SKM-1 treated with dmso at 0.1 percent for 144 hours (cell line): ENCODE results near the gene CROCC.
"Not testable (repeated sequence)": the region's sequence is repeated elsewhere in the genome, so short reads cannot be mapped to it uniquely, and the experiment has no call there.

Experiments
- DNase-seq: peaks from one replicate; lab custom pipeline; 2025; ENCODE audit not compliant: unreplicated experiment; lab: John Stamatoyannopoulos, UW

Gene CROCC

DNA sequence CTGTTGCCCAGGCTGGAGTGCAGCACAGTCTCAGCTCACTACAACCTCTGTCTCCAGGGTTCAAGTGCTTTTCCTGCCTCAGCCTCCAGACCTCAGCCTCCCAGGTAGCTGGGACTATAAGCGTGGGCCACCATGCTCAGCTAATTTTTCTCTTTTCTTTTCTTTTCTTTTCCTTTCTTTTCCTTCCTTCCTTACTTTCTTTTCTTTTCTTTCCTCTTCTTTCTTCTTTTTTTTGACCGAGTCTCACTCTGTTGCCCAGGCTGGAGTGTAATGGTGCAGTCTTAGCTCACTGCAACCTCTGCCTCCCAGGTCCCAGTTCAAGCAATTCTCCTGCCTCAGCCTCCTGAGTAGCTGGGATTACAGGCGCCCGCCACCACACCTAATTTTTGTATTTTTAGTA, 42.4 kb downstream of the CROCC start:
- DNase-seq = not testable (repeated sequence)

DNA sequence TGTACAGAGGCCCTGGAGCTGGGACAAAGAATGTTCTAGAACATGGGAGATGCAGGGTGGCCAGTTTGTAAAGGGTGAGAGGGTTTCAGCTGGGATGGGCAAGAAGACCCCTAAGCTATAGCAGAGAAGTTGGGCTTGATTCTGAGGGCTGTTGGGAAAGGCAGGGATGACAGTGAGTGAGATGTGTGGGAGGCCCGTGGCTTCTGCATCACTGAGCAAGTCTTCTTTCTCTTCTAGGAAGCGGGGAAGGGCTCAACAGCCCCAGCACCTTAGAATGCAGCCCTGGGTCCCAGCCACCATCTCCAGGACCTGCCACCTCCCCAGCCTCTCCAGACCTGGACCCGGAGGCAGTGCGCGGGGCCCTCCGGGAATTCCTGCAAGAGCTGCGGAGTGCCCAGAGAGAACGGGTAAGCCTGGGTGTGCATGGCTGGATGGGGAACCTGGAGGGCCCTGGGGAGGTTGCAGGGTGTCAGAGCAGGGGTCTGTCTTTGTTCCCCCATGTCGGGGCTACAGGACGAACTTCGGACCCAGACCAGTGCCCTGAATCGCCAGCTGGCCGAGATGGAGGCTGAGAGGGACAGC, 43.8 kb downstream of the CROCC start:
- DNase-seq = no peak

DNA sequence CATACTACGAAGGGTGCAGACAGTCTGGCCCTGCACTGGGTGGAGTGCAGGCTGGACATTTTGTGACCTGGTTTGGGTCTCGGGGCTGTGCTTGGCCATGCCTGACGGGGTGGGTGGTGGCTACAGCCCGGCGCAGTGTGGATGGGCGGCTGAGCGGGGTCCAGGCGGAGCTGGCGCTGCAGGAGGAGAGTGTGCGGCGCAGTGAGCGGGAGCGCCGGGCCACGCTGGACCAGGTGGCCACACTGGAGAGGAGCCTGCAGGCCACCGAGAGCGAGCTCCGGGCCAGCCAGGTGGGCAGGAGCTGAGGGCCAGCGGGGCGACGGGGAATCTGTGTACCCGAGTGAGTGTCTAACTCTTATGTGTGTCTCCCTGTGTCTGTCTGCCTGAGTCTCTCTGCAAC, 44.6 kb downstream of the CROCC start:
- no peak for DNase-seq

DNA sequence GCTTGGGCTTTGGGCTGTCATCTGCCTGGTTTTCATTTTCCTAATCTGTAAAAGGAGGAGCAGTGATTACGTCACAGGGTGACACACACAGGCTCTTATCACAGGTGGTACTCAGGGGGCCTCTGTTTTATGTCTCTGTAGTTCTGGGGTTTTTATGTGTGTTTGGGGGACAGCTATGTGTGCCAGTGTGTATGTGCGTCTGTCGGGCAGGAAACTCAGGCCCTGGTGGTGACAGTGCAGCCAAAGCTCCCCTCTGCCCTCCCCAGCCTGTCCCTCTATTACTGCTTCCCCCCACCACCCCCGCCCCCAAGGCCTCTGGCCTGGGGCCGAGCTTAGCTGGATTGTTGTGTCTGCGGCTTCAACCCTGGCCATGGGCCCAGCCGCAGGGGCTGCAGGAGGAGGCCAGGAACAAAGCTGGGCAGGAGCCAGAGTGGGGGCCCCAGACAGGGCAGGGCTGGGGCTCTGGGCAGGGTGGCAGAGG, 45.4 kb downstream of the CROCC start:
- no peak for DNase-seq

DNA sequence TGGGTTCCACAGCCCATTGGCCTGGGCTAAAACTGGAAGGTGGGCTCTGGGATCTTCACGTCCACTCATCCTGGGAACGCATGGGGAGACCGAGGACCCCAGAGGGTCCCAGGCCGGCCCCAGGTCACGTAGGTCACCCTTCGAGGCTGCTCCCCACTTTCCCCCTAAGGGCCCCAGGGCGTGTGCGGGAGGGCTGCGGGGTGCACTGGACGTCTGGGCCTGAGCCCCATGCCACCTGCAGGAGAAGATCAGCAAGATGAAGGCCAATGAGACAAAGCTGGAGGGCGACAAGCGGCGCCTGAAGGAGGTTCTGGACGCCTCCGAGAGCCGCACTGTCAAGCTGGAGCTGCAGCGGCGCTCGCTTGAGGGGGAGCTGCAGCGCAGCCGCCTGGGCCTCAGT, 46.2 kb downstream of the CROCC start:
- DNase-seq = no peak

DNA sequence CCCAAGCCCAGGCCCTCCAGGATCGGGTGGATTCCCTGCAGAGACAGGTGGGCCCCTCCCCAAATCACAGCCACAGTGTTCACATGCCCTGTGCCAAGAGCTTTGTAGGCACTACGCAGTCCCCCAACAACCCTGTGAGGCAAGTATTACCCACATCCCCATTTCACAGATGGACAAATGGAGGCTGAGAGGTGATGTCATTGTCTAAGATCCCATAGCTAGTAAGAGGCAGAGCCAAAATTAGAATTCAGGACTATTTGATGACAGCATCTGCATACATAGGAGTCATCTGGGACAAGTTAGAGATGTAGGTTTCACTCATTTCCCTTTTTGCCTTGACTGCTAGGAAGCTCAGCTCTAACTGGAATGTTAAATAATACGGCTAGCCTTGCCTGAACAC, 46.6 kb downstream of the CROCC start:
- DNase-seq = no peak

DNA sequence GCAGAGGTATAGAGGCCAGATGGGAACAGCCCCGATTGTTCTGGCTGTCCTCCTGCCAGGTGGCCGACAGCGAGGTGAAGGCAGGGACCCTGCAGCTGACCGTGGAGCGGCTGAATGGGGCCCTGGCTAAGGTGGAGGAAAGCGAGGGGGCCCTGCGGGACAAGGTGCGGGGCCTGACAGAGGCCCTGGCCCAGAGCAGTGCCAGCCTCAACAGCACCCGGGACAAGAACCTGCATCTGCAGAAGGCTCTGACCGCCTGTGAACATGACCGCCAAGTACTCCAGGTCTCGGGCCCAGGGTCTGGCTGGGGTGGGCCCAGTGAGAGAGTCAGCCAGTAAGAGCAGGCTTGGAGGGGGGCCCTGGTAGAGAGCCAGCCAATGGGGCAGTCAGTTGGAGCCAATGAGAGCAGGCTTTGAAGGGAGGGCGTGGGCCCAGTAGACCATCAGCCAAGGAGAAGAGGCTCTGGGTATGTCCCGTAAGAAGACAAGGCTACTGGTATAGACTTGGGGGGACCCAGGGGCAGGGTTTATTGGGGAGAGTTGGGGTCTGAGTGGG, 47.4 kb downstream of the CROCC start:
- DNase-seq = no peak

DNA sequence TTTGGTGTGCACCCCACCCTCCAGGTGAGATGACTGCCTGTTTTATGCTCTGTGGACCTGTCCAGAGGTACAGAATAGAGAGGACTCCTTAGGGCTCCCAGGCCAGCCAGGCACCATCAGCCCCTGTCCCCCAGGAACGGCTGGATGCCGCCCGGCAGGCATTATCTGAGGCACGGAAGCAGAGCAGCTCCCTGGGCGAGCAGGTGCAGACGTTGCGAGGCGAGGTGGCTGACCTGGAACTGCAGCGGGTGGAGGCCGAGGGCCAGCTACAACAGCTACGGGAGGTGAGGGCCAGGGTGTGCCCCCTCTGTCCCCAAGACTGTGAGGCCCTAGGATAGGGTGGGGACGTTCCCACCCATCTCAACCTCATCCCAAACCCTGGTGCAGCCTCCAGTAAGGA, 47.9 kb downstream of the CROCC start:
- no peak for DNase-seq

DNA sequence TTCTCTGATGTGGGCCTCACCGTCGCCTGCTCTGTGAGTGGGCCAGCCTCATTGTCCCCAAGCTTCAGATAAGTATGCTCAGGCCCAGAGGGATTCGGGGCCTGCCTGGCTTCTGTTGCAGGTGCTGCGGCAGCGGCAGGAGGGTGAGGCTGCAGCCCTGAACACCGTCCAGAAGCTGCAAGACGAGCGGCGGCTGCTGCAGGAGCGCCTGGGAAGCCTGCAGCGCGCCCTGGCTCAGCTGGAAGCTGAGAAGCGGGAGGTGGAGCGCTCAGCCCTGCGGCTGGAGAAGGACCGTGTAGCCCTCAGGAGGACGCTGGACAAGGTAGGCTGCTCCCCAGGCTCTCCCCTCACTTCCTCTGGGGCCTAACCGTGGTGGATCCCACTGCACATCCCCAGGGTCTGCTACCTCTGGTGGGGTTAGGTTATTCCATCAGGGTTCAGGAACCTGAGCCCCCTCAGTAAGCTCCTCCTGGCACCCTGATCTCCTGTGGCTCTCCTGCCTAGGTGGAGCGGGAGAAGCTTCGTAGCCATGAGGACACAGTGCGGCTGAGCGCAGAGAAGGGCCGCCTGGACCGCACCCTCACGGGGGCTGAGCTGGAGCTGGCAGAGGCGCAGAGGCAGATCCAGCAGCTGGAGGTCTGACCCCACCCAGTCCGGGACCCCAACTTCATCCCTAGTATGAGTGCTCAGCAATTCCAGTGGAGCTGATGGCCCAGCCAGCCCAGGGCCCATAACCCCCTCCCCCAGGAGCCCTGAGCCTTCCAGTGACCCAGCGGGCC, 48.6 kb downstream of the CROCC start:
- DNase-seq = no peak

DNA sequence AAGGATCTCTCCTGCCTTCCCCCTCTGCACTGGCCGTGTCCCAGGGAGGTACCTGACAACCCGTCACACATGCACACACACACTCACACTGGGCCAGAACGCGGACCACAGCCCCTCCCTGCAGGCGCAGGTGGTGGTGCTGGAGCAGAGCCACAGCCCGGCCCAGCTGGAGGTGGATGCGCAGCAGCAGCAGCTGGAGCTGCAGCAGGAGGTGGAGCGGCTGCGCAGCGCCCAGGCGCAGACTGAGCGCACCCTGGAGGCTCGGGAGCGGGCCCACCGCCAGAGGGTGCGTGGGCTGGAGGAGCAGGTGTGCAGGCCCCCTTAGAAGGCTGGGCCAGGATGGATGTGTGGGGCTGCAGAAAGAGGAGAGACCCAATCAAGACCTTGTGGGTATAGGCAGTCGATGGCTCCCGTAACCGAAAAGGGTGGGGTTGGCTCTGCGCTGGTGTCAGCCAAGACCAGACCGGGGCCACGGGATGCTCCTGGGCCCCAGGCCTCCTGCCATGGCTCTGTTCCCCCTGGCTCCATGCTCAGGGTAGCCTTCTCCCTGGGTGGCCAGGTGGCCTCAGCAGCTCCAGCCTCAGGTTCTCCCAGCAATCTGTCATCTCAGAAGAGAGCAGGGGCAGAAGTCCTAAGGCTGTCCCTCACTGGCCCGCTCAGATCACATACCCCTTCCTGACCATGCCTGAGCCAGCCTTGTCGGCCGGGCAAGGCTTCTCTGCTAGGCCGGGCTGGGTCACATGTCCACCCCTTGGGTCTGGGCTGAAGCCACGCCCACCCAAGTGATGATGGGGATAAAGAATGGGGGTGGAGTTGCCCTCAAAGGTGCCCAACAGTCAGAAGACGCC, 49.8 kb downstream of the CROCC start:
- DNase-seq = no peak

DNA sequence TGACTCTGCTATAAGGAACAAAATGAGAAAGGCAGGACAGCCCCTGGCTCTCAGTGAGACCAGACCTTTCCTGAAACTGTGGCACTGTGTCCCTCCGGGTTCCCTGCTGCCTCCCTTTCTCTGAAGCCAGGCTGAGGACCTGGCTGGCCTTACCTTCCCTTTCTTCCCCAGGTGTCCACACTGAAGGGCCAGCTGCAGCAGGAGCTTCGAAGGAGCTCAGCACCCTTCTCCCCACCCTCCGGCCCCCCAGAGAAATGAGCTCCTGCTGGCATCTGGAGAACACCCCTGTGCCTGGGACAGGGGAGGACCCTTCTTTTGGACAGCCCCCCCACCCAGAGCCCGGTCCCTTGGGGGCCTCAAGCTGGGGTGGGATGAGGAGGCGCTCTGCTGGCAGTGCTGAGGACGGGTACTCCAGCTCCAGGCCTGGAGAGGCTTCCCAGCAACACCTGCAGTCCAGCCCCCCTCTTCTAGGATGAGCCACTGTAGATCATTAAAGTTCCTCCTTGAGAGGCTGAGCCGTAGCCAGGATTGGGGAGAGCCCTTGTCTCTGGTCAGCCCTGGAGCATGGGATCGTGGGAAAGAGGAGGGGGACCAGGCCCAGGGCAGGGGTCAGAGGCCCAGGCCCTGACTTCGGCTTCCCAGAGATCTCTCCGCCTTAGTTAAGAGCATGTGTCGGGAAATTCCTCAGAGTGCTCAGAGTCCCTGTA, 50.6 kb downstream of the CROCC start:
- DNase-seq = no peak

DNA sequence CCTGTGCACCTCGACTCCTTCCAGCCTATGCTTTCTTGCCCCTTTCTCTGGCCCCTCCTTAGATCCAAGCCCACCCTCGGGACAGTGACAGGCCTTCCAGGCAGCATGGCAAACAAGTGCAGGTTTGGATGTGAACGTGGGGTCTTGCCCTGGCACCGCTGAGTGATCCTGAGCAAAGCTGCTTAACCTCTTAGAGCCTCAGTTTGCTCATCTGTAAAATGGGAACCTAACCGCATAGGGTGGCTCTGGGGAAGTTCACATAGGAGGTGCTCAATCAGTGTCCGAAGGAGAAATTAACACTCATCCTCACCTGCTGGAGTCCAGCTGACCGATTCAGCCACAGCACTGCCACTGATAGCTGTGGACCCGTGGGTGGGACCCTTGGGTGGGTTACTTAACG, 51.5 kb downstream of the CROCC start:
- DNase-seq = no peak

DNA sequence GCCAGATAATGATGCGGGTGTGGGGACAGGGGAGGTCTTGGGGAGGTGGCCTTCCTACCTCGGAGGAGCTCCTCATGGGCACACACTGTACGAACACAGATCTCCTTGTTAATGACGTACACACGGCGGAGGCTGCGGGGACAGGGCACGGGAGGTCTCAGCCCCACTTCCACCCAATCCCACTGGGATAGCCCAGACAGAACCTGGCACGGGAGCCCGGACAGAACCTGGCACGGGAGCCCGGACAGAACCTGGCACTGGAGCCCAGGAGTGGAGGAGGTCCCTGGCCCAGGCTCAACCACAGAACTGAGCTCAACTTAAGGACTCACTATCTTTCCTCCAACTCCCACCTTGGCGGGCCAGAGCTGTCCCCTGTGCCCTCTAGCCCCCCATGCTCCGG, 53.5 kb downstream of the CROCC start:
- DNase-seq = no peak

DNA sequence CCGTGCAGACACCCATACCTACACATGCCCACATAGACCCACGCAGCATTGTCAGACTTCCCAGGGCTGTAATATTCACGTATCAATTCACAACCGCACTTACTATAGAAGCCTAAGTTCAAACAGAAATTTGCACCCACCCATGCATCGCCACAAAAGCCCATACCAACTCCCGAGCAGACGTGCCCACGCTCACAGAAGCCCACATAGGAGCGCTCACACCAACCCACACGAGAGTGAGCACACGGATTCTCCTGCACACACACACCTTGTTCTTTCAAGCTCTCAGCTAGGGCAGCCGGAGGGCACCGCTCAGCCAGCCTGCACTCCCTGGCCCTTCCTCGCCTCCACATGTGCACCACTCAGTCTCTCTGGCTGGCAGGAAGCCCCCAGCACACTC, 54.1 kb downstream of the CROCC start:
- no peak for DNase-seq

DNA sequence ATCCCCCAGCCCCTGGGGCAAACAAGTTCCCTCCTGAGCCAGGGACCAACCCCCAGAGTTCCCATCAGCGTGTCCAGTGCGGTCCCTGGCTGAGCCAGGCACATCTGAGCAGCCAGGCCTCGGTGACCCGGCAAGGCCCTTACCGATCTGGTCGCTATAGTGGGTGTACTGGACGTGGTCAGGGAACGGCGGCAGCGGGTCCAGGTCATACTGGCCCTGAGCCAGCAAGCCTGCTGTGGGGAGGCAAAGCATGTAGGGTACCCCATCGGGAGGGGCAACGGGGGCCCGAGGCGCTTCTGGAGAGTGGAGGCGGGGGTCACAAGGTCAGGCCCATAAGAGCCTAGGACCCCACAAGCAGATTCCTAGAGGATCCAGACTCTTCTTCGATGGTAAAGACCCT, 55.2 kb downstream of the CROCC start:
- no peak for DNase-seq

DNA sequence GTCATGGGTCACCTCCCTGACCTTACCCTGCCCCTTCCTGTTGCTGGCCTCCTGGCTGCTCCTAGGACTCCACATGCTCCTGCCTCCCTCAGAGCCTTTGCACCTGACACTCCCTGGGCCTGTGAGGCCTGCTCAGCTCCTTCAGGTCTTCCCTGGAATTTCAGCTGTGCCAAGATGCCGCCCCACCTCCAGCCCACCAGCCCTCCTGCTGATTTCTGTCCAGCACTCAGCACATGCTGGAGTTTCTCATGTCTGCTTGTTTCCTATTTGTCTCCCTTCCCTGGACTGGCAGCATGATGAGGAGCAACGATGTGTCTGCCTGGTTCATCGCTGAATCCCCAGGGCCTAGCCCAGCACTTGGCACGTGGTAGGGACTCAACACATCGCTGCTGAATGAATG, 55.6 kb downstream of the CROCC start:
- DNase-seq = no peak

DNA sequence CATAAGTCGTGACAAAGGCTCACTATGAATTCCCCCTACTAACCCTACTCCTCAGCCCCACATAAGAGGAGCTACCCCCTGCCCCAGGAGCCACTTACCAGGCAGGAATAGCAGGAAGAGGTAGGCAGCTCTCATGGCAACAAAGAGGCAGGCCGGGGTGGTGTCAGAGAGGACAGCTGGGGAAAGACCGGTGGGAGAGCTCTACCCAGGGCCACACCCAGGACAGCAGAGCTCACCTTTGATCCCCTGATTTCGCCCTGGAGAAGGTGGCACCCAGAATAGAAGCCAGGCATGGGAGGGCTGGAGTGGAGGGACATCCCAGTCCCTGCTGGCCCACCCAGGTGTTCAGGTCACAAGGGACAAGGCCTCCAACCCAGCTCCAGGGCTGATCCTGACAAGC, 56.4 kb downstream of the CROCC start:
- DNase-seq = no peak

DNA sequence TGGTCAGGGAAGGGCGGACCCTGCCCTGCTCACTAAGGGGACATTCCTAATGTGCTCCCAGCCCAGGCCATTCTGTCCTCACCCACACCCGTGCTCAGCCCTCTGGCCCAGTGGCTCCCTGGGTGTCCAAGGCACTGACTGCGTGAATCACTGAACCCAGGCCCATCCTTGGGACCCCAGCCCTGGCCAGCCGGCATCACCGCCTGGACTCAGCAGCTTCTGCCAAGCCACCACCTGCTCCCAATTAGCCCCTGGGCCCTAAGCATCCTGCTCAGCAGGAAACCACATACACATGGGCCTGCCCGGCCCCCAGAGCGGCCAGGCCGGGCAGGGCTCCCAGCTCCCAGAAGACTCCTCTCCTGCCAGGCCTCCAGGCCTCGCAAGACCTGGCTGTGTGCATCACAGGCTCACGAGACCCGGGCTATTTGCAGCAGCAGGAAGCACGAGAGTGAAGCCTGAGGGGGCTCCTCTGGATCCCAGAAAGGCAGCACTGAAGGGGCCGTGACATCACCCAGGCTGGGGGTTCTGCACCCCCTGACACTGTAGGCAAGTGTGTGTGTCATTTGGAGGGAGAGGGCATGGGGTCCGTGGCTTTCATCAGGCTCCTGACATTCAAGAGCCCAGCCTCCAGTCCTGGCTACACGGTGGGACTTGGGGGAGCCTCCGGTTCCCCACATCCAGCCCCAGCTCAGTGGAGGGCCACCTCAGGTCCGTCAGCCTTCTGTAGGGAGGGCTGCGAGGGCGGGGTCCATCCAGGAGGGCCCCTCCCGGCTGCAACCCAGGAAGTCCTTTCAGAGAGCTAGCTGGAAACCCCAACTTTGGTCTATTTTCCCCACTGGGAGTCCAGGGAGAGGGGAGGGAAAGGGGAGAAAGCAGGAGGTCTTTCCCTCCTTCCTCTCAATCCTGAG, 57.1 kb downstream of the CROCC start:
- DNase-seq = no peak

DNA sequence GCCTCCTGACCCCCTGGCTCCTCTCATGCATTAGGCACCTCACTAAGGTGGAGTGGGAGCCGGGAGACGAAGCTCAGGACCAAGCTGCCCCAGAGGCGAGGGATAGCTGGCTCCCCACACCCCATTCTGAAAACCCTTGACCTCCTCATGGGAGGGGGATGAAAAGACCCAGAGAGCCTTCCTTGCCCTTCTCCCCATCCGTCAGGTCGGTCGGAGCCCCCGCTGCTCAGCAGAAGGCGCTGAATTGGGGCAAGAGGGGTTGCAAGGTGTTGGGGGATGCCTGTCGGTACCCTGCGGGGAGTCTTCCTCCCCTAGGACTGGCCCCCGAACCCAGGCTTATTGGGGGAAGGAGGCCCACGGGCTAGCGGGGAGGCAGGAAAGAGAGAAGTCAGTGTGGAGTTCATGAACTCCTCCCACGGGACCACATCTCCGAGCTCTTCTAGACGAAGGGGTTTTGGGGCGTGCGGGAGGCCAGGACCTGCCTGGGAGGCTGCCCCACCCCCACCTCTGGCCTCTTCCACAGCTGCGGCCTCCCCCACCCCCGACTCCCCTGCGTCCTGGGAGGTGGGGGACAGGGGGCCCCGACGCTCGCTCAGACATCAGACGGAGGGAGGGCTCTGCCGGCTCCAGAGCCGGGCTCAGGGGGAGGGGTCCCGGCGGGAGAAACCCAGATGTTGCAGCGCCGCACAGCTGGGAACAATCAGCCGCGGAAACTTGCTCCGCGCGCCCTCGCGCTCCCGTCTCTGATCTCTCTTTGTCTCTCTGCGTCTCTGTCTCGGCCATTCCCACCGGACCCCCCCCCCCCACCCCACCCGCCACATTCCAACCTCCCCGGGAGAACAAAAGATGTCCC, 58.0 kb downstream of the CROCC start:
- DNase-seq = no peak
